Gastroesophageal sphincter (tissue), 4 donors: ENCODE measurements around the gene FBH1. TPM values are rescaled to one million over a fixed set of nuclear protein-coding genes. Genes with fewer than 3 reads are reported as not detected.
A peak's percentile ranks its signal among the peaks of the same experiment; 100 is the strongest.

Experiments used
- ATAC-seq: fragments of 150-250 bp; one replicate; pipeline ENCODE4 v1.9.1; 2016; ENCODE audit warnings: mild to moderate bottlenecking, moderate library complexity
- H3K27ac ChIP-seq, 4 donors: fragments of 200-600 bp; sonication (generic) in 3 of 4; 1 replicate in 3 of 4; 2 replicates in 1 of 4; pipeline ENCODE4 v1.5.1; 2016 to 2019
- H3K27me3 ChIP-seq: fragments of 200-600 bp; sonication (generic); one replicate; pipeline ENCODE4 v1.5.1; 2019
- H3K36me3 ChIP-seq, 2 donors: fragments of 200-600 bp; sonication (generic); one replicate each; pipeline ENCODE4 v1.5.1; 2019; ENCODE audit warnings: control low read depth in 1 of 2
- H3K4me1 ChIP-seq, 3 donors: fragments of 200-600 bp; sonication (generic); 1 replicate in 2 of 3; 2 replicates in 1 of 3; pipeline ENCODE4 v1.5.1; 2016 to 2019; ENCODE audit warnings: control low read depth in 2 of 3
- H3K4me3 ChIP-seq, 2 donors: fragments of 200-600 bp; sonication (generic); one replicate each; pipeline ENCODE4 v1.5.1; 2019; ENCODE audit warnings: mild to moderate bottlenecking in 1 of 2, moderate library complexity in 1 of 2
- H3K9me3 ChIP-seq, 3 donors: fragments of 200-600 bp; sonication (generic); one replicate each; pipeline ENCODE4 v1.5.1; 2017 to 2019; ENCODE audit warnings: control low read depth in 2 of 3
- CTCF ChIP-seq, 4 experiments: fragments of 200-600 bp in 2 of 4; fragments of 450-650 bp in 2 of 4; sonication (generic) in 1 of 4; IDR thresholded peaks; one replicate each; pipeline ENCODE4 v1.5.1; 2017 to 2019; ENCODE audit warnings: antibody characterized with exemption in 4 of 4, mild to moderate bottlenecking in 2 of 4, moderate library complexity in 2 of 4
- EP300 ChIP-seq: sonication (generic); formaldehyde crosslinking; IDR thresholded peaks from one replicate; pipeline ENCODE4 v1.6.1; 2017; ENCODE audit warnings: antibody characterized with exemption, mild to moderate bottlenecking
- POLR2A ChIP-seq, 2 donors: fragments of 450-650 bp; IDR thresholded peaks; one replicate each; pipeline ENCODE4 v1.6.1; 2017; ENCODE audit warnings: antibody characterized with exemption in 2 of 2, mild to moderate bottlenecking in 2 of 2, moderate library complexity in 1 of 2
- POLR2AphosphoS5 ChIP-seq: sonication (generic); formaldehyde crosslinking; IDR thresholded peaks from one replicate; pipeline ENCODE4 v1.6.1; 2017; ENCODE audit warnings: antibody characterized with exemption
- WGBS, 2 donors: methylation state at CpG; one replicate each; pipeline ENCODE4 v1.1.5; 2018; ENCODE audit warnings: low coverage in 1 of 2; 5-methylcytosine and 5-hydroxymethylcytosine counted together
- total RNA-seq, 4 donors: library from RNA; depleted of rRNA; stranded (reverse); fragments of >200 nt; gene quantifications; one replicate each; pipeline ENCODE4 v1.1.0, GENCODE V29; 2016

The FBH1 gene
- total RNA-seq, 4 donors from 2014 or later: 76.2 to 108 (median 98.5) TPM

- Histone ChIP-seq H3K27ac (peak overlapping the region in 3 of 4 donors; percentile 80 to 88 (median 81)), H3K27me3 (peaks cover 14% of the 10 kb centered on the region), H3K4me1 (peaks cover 0 to 72% (median 18%) of the 10 kb centered on the region in 3 donors), H3K36me3 (no peaks in the 10 kb centered on the region), H3K9me3 (no peaks in the 10 kb centered on the region), H3K4me3 (no peak overlapping the region)
- WGBS, 2 donors: 82 to 100% methylated on average over 4 to 8 of the region's 8 CpGs
- no peak for TF ChIP-seq CTCF (IDR thresholded peaks at IDR 0.05)
- TF ChIP-seq POLR2A (IDR thresholded peaks at IDR 0.05): no peak
- TF ChIP-seq EP300: no peak
- TF ChIP-seq POLR2AphosphoS5: no peak
- ATAC-seq: no peak
Observed at GRCh38 chr10:5946786-5947185, 56.7 kb downstream of the FBH1 start.

- no peak for ATAC-seq
- no peak overlapping the region for H3K27ac ChIP-seq
- no peaks in the 10 kb centered on the region for H3K9me3 ChIP-seq
- TF ChIP-seq POLR2AphosphoS5: no peak
- no peak for TF ChIP-seq POLR2A (IDR thresholded peaks at IDR 0.05)
- TF ChIP-seq EP300: no peak
- TF ChIP-seq CTCF (IDR thresholded peaks at IDR 0.05): no peak
- H3K4me3 ChIP-seq: no peak overlapping the region
- H3K36me3 ChIP-seq: peaks cover 0 to 1% of the 10 kb centered on the region in 2 donors
- H3K27me3 ChIP-seq: peaks cover 14% of the 10 kb centered on the region
- 81 to 93% methylated on average over 2 to 17 of the region's 17 CpGs for WGBS, 2 donors
- peaks cover 0 to 64% (median 18%) of the 10 kb centered on the region in 3 donors for H3K4me1 ChIP-seq
Observed at GRCh38 chr10:5947471-5948207, 57.6 kb downstream of the FBH1 start.

GRCh38 chr10:5948208-5948585 lies 58.2 kb downstream of the FBH1 start:
- H3K4me1 ChIP-seq: peaks cover 0 to 59% (median 18%) of the 10 kb centered on the region in 3 donors
- H3K4me3 ChIP-seq: no peak overlapping the region
- no peak for ATAC-seq
- H3K36me3 ChIP-seq: peaks cover 0 to 7% of the 10 kb centered on the region in 2 donors
- 90 to 92% methylated on average over 2 to 6 of the region's 6 CpGs for WGBS, 2 donors
- H3K27me3 ChIP-seq: peaks cover 14% of the 10 kb centered on the region
- no peak for TF ChIP-seq POLR2AphosphoS5
- TF ChIP-seq CTCF (IDR thresholded peaks at IDR 0.05): no peak
- no peak for TF ChIP-seq POLR2A (IDR thresholded peaks at IDR 0.05)
- TF ChIP-seq EP300: no peak
- H3K27ac ChIP-seq: no peak overlapping the region
- H3K9me3 ChIP-seq: no peaks in the 10 kb centered on the region

GRCh38 chr10:5949009-5949759 lies 59.1 kb downstream of the FBH1 start:
- TF ChIP-seq POLR2A (IDR thresholded peaks at IDR 0.05) (no peak), CTCF (IDR thresholded peaks at IDR 0.05) (peak in 3 of 4 experiments; percentile 18 to 53 (median 30))
- Histone ChIP-seq H3K4me3 (no peak overlapping the region), H3K4me1 (peaks cover 0 to 49% (median 11%) of the 10 kb centered on the region in 3 donors), H3K9me3 (no peaks in the 10 kb centered on the region), H3K27ac (peak overlapping the region in 1 of 4 donors; percentile 18), H3K27me3 (peaks cover 14% of the 10 kb centered on the region), H3K36me3 (peaks cover 0 to 7% of the 10 kb centered on the region in 2 donors)
- 43 to 45% methylated on average over 13 to 14 of the region's 14 CpGs for WGBS, 2 donors
- ATAC-seq: no peak
